ENCODE measurements around the gene PLCE1. TPM values are rescaled to one million over a fixed set of nuclear protein-coding genes. Genes with fewer than 3 reads are reported as not detected.

The PLCE1 gene
- total RNA-seq, 2 experiments from 2014 or later: 0.03 TPM; not detected in 1

DNA sequence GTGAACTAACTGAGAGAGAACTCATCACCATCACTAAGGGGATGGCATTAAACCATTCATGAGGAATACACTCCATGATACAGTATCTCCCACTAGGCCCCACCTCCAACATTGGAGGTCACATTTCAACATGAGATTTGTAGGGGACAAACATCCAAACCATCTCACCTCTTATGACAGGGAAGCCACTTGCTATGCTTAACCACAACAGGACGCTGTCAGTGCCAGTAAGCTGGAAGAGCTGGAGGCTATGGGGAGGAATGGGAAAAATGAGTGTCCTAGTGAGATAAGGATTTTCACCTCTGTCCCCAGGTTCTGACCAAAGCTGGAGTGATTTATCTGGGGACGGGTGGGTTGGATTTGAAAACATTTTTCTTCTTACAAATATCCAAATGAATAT, 17.6 kb downstream of the PLCE1 start:
- Mint-ChIP-seq H3K27me3 (peaks cover 23% of the 10 kb centered on the region), H3K4me3 (no peak overlapping the region), H3K9me3 (no peaks in the 10 kb centered on the region), H3K4me1 (ENCODE audit: low read depth) (no peaks in the 10 kb centered on the region), H3K27ac (no peak overlapping the region), H3K36me3 (ENCODE audit: low read depth) (no peaks in the 10 kb centered on the region)
- Histone ChIP-seq H3K4me1 (ENCODE audit: insufficient read depth, low read length) (no peaks in the 10 kb centered on the region), H3K27ac (ENCODE audit: low read depth in 1 of 2, low read length in 2 of 2) (no peak overlapping the region), H3K27me3 (ENCODE audit: control insufficient read depth in 1 of 2, insufficient read depth in 2 of 2, low read length in 2 of 2) (peaks cover 0 to 4% of the 10 kb centered on the region in 2 experiments), H3K36me3 (ENCODE audit: insufficient read depth, low read length) (no peaks in the 10 kb centered on the region), H3K9me3 (ENCODE audit: control insufficient read depth in 1 of 2, insufficient read depth in 1 of 2, low read length in 2 of 2) (no peaks in the 10 kb centered on the region), H3K4me3 (ENCODE audit: low read length) (no peak overlapping the region)
- intact Hi-C loops (cut with DNase I, micrococcal nuclease): no loop called here
- ATAC-seq (ENCODE audit: poor library complexity) (no peak), DNase-seq (no peak)
- POLR2A ChIA-PET: no interaction called here
- CTCF ChIA-PET: no interaction called here
- TF ChIP-seq, protein P1, sequence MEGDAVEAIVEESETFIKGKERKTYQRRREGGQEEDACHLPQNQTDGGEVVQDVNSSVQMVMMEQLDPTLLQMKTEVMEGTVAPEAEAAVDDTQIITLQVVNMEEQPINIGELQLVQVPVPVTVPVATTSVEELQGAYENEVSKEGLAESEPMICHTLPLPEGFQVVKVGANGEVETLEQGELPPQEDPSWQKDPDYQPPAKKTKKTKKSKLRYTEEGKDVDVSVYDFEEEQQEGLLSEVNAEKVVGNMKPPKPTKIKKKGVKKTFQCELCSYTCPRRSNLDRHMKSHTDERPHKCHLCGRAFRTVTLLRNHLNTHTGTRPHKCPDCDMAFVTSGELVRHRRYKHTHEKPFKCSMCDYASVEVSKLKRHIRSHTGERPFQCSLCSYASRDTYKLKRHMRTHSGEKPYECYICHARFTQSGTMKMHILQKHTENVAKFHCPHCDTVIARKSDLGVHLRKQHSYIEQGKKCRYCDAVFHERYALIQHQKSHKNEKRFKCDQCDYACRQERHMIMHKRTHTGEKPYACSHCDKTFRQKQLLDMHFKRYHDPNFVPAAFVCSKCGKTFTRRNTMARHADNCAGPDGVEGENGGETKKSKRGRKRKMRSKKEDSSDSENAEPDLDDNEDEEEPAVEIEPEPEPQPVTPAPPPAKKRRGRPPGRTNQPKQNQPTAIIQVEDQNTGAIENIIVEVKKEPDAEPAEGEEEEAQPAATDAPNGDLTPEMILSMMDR (IDR thresholded peaks at IDR 0.05): no peak

DNA sequence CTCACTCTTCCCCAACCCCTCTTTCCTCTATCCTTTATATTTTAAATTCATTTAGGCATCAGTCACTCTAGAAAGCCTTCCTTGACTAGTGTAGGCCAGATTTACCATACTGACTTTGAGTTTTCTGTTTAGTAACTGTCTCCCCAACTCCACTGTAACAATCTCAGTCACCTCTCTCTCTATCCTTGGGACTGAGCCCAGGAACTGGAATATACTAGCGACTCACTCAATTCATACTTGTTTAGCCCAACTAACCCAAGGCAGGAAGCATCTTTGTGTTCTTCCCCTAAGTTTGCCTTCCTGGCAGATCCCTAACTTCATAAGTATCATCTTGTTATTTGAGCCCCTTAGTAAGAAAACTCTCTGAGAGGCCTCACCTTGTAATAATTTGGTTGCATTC, 19.1 kb downstream of the PLCE1 start:
- CTCF ChIA-PET: no interaction called here
- H3K27ac ChIP-seq (ENCODE audit: low read depth in 1 of 2, low read length in 2 of 2): no peak overlapping the region

DNA sequence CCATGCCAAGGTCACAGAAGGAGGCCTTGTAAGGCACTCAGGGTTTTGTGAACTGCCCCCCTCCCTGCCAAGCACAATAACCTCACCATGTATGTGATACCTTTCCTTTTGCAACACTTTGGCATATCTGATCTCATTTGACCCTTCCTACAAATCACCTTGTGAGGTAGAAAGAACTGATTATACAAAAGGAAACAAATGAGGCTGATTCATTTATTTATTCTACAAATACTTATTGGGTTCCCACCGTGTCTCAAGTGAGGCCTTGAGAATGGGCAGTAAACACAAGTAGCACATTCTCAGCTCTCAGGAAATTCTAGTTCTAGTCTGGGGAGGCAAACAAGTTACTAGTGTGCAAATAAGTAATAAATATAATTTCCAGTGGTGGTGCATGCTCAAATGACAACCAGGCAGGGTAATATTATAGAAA, 19.6 kb downstream of the PLCE1 start:
- intact Hi-C loops (cut with DNase I, micrococcal nuclease): no loop called here
- ATAC-seq (ENCODE audit: poor library complexity) (no peak), DNase-seq (no peak)
- Histone ChIP-seq H3K36me3 (ENCODE audit: insufficient read depth, low read length) (no peaks in the 10 kb centered on the region), H3K4me1 (ENCODE audit: insufficient read depth, low read length) (no peaks in the 10 kb centered on the region), H3K9me3 (ENCODE audit: control insufficient read depth in 1 of 2, insufficient read depth in 1 of 2, low read length in 2 of 2) (no peaks in the 10 kb centered on the region), H3K4me3 (ENCODE audit: low read length) (no peak overlapping the region), H3K27ac (ENCODE audit: low read depth in 1 of 2, low read length in 2 of 2) (no peak overlapping the region), H3K27me3 (ENCODE audit: control insufficient read depth in 1 of 2, insufficient read depth in 2 of 2, low read length in 2 of 2) (peaks cover 0 to 4% of the 10 kb centered on the region in 2 experiments)
- Mint-ChIP-seq H3K4me1 (ENCODE audit: low read depth) (no peaks in the 10 kb centered on the region), H3K9me3 (no peaks in the 10 kb centered on the region), H3K36me3 (ENCODE audit: low read depth) (no peaks in the 10 kb centered on the region), H3K4me3 (no peak overlapping the region), H3K27me3 (peaks cover 15% of the 10 kb centered on the region), H3K27ac (no peak overlapping the region)
- CTCF ChIA-PET: no interaction called here
- TF ChIP-seq, protein P1 (IDR thresholded peaks at IDR 0.05): no peak
- POLR2A ChIA-PET: no interaction called here

More for the DNA sequence above, 19.1 kb downstream of the PLCE1 start:
- ATAC-seq (ENCODE audit: poor library complexity) (no peak), DNase-seq (no peak)
- H3K9me3 ChIP-seq (ENCODE audit: control insufficient read depth in 1 of 2, insufficient read depth in 1 of 2, low read length in 2 of 2): no peaks in the 10 kb centered on the region
- Mint-ChIP-seq H3K4me1 (ENCODE audit: low read depth) (no peaks in the 10 kb centered on the region), H3K4me3 (no peak overlapping the region), H3K36me3 (ENCODE audit: low read depth) (no peaks in the 10 kb centered on the region), H3K9me3 (no peaks in the 10 kb centered on the region), H3K27me3 (peaks cover 17% of the 10 kb centered on the region), H3K27ac (no peak overlapping the region)
- intact Hi-C loops (cut with DNase I, micrococcal nuclease): no loop called here
- H3K4me3 ChIP-seq (ENCODE audit: low read length): no peak overlapping the region
- POLR2A ChIA-PET: no interaction called here
- TF ChIP-seq, protein P1 (IDR thresholded peaks at IDR 0.05): no peak
- no peaks in the 10 kb centered on the region for H3K36me3 ChIP-seq (ENCODE audit: insufficient read depth, low read length)
- H3K4me1 ChIP-seq (ENCODE audit: insufficient read depth, low read length): no peaks in the 10 kb centered on the region
- peaks cover 0 to 4% of the 10 kb centered on the region in 2 experiments for H3K27me3 ChIP-seq (ENCODE audit: control insufficient read depth in 1 of 2, insufficient read depth in 2 of 2, low read length in 2 of 2)

All from CD4-positive, alpha-beta T cell (primary cell).